Fibroblast of lung (primary cell): ENCODE data around the gene LRP10. TPM values are rescaled to one million over a fixed set of nuclear protein-coding genes. Genes with fewer than 3 reads are reported as not detected.

Experiments used
- DNase-seq, 2 donors: peaks; one replicate each; pipeline versions ENCODE4 v3.0.0 to v3.0.0-alpha.2; 2010; ENCODE audit warnings: low read depth in 2 of 2
- H2AFZ ChIP-seq: 2 replicates; pipeline ENCODE4 v1.5.1; 2012; ENCODE audit warnings: low read length, control low read depth, inconsistent platforms
- H3K27ac ChIP-seq: 2 replicates; pipeline ENCODE4 v1.5.1; 2011; ENCODE audit warnings: low read length, control low read depth; ENCODE audit not compliant: insufficient read depth
- H3K27me3 ChIP-seq: 2 replicates; pipeline ENCODE4 v1.5.1; 2011; ENCODE audit warnings: mild to moderate bottlenecking, low read length; ENCODE audit not compliant: control insufficient read depth, insufficient read depth
- H3K36me3 ChIP-seq: 2 replicates; pipeline ENCODE4 v1.5.1; 2011; ENCODE audit warnings: low read length; ENCODE audit not compliant: control insufficient read depth, insufficient read depth
- H3K4me1 ChIP-seq: 2 replicates; pipeline ENCODE4 v1.5.1; 2011; ENCODE audit warnings: low read length; ENCODE audit not compliant: control insufficient read depth, insufficient read depth; ENCODE audit errors: extremely low read depth
- H3K4me2 ChIP-seq: 2 replicates; pipeline ENCODE4 v1.5.1; 2011; ENCODE audit warnings: low read length, control low read depth; ENCODE audit not compliant: insufficient read depth; ENCODE audit errors: extremely low read depth
- H3K4me3 ChIP-seq, 4 experiments: fragments of 200-600 bp in 1 of 4; sonication (generic) in 1 of 4; replicated peaks in 1 of 4; 2 replicates each; pipeline ENCODE4 v1.5.1; 2011 to 2016; ENCODE audit warnings: low read length in 4 of 4, low read depth in 3 of 4, mild to moderate bottlenecking in 3 of 4, control low read depth in 2 of 4, inconsistent platforms in 1 of 4, mixed read lengths in 1 of 4; ENCODE audit not compliant: insufficient read depth in 1 of 4; ENCODE audit errors: control extremely low read depth in 1 of 4
- H3K79me2 ChIP-seq: 2 replicates; pipeline ENCODE4 v1.5.1; 2012; ENCODE audit warnings: mild to moderate bottlenecking, low read length, inconsistent platforms; ENCODE audit not compliant: control insufficient read depth, insufficient read depth
- H3K9ac ChIP-seq: 2 replicates; pipeline ENCODE4 v1.5.1; 2011; ENCODE audit warnings: mild to moderate bottlenecking, low read length, control low read depth; ENCODE audit not compliant: insufficient read depth
- H3K9me3 ChIP-seq: 2 replicates; pipeline ENCODE4 v1.5.1; 2012; ENCODE audit warnings: low read depth, low read length; ENCODE audit not compliant: control insufficient read depth, insufficient read depth
- H4K20me1 ChIP-seq: 2 replicates; pipeline ENCODE4 v1.5.1; 2011; ENCODE audit warnings: low read length; ENCODE audit not compliant: control insufficient read depth, insufficient read depth; ENCODE audit errors: extremely low read depth
- EZH2 ChIP-seq: IDR thresholded peaks from 2 replicates; pipeline ENCODE4 v1.5.1; 2012; ENCODE audit warnings: low read length, control low read depth, mild to moderate bottlenecking; ENCODE audit errors: missing control alignments
- polyA plus RNA-seq, 2 donors: library from polyadenylated mRNA; depleted of rRNA in 1 of 2; stranded (reverse) in 1 of 2; unstranded in 1 of 2; fragments of >200 nt; gene quantifications; 2 replicates each; pipeline ENCODE4 v1.2.1, GENCODE V29; 2011 to 2012; ENCODE audit warnings: missing spikeins in 1 of 2
- total RNA-seq: library from RNA; depleted of rRNA; stranded (reverse); fragments of >200 nt; gene quantifications from 2 replicates; pipeline ENCODE4 v1.2.1, GENCODE V29; 2014
- TF ChIP-seq, protein P1 (sequence below), 2 donors: IDR thresholded peaks in 1 of 2; conservative IDR thresholded peaks in 1 of 2; 1 replicate in 1 of 2; 2 replicates in 1 of 2; pipeline ENCODE4 v1.5.1; 2011 to 2012; ENCODE audit warnings: low read length in 2 of 2, control low read depth in 1 of 2, inconsistent platforms in 1 of 2, low read depth in 1 of 2, mild to moderate bottlenecking in 1 of 2

Gene LRP10
- total and polyA plus RNA-seq, 2 donors (not counting 1 experiment from before 2014, with no cell fraction given), result 95.5 to 130 TPM

DNA sequence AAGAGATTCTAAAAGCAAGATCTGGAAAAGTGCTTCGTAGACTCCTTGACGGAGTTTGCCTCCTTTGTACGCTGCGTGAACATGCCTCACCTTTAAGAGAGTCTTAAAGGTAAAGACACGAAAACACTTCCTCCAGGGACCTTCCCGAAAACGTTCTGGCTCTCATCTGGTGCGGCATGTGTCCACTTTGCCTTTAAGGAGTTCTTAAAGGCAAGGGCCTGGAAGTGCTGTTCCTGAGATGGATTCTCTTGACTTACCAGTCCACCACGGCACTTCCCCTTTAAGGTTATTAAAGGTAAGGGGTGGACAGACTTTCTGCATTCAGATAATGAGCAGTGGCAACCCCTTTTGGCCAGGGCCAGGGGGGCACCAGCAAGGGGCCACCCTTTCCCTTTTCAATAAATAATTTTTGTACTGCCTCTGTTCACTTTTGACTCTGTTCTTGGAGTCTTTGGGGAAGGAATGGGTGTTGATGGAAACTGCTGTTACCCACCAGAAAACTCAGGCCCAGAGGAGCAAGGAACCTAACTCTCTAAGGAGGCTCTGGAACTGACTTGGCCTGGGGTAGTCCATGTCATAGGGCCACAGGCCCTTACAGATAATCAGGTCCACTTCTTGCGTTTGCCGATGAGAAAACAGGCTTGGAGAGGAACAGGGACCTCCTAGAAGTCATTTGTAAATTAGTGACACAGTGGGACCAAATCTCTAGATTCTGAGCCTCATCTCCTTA, 15.9 kb downstream of the LRP10 start:
- peak overlapping the region; percentile 13 for H2AFZ ChIP-seq
- no peaks in the 10 kb centered on the region for H3K36me3 ChIP-seq
- H3K4me2 ChIP-seq, result peak overlapping the region; percentile 38
- peak overlapping the region; percentile 1 for H3K27ac ChIP-seq
- peak; percentile 79 to 90 for DNase-seq
- no peak for TF ChIP-seq EZH2
- TF ChIP-seq, protein P1, sequence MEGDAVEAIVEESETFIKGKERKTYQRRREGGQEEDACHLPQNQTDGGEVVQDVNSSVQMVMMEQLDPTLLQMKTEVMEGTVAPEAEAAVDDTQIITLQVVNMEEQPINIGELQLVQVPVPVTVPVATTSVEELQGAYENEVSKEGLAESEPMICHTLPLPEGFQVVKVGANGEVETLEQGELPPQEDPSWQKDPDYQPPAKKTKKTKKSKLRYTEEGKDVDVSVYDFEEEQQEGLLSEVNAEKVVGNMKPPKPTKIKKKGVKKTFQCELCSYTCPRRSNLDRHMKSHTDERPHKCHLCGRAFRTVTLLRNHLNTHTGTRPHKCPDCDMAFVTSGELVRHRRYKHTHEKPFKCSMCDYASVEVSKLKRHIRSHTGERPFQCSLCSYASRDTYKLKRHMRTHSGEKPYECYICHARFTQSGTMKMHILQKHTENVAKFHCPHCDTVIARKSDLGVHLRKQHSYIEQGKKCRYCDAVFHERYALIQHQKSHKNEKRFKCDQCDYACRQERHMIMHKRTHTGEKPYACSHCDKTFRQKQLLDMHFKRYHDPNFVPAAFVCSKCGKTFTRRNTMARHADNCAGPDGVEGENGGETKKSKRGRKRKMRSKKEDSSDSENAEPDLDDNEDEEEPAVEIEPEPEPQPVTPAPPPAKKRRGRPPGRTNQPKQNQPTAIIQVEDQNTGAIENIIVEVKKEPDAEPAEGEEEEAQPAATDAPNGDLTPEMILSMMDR (conservative IDR thresholded peaks at IDR 0.05 in 1 of 2, IDR thresholded peaks at IDR 0.05 in 1 of 2; ENCODE audit: low read depth in 1 of 2, low read length in 2 of 2), result no peak
- H3K9ac ChIP-seq, result peak overlapping the region; percentile 51
- H4K20me1 ChIP-seq, result no peaks in the 10 kb centered on the region
- H3K4me1 ChIP-seq, result peaks cover 5% of the 10 kb centered on the region
- H3K4me3 ChIP-seq, result peak overlapping the region; percentile 15 to 79 (median 41)
- no peaks in the 10 kb centered on the region for H3K79me2 ChIP-seq
- H3K9me3 ChIP-seq, result no peaks in the 10 kb centered on the region
- H3K27me3 ChIP-seq, result no peaks in the 10 kb centered on the region

DNA sequence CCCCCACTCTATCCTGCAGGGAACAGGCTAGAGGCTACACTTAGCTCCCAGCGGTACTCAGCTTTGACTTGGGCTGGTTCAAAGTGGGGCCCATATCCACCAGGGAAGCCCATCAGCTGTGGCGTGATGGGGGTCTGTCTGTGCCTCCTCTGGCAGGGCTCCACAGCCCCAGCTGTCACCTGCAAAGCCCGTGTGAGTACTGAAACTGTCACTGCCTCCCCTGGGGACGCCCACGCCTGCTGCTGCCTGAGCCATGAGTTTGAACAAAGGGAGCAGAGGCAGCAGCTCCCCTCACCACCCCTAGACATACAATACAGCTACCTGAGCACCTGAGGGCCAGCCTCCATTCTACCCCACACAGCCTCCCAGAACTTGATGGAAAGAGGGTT, 16.4 kb downstream of the LRP10 start:
- peaks cover 2% of the 10 kb centered on the region for H3K4me1 ChIP-seq
- H3K9ac ChIP-seq, result no peak overlapping the region

DNA sequence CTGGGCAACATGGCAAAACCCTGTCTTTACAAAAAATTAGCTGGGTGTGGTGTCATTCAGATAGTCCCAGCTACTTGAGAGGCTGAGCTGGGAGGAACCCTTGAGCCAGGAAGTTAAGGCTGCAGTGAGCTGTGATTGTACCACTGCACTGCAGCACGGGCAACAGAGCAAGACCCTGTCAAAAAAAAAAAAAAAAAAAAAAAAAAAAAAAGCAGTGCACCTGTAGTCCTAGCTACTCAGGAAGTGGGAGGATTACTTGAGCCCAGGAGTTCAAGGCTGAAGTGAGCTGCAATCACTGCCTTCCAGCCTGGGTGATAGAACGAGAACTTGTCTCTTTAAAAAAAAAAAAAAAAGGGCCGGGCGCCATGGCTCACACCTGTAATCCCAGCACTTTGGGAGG, 17.1 kb downstream of the LRP10 start:
- TF ChIP-seq EZH2, result no peak
- TF ChIP-seq, protein P1 (conservative IDR thresholded peaks at IDR 0.05 in 1 of 2, IDR thresholded peaks at IDR 0.05 in 1 of 2; ENCODE audit: low read depth in 1 of 2, low read length in 2 of 2), result no peak
- Histone ChIP-seq H4K20me1 (no peaks in the 10 kb centered on the region), H2AFZ (no peak overlapping the region)

More for the DNA sequence above, 16.4 kb downstream of the LRP10 start:
- no peak for DNase-seq
- no peaks in the 10 kb centered on the region for H3K36me3 ChIP-seq
- H3K9me3 ChIP-seq, result no peaks in the 10 kb centered on the region
- no peak overlapping the region for H3K27ac ChIP-seq
- no peaks in the 10 kb centered on the region for H4K20me1 ChIP-seq
- peak overlapping the region; percentile 38 for H3K4me2 ChIP-seq
- peak overlapping the region; percentile 15 to 79 (median 41) for H3K4me3 ChIP-seq
- TF ChIP-seq, protein P1 (conservative IDR thresholded peaks at IDR 0.05 in 1 of 2, IDR thresholded peaks at IDR 0.05 in 1 of 2; ENCODE audit: low read depth in 1 of 2, low read length in 2 of 2), result no peak
- TF ChIP-seq EZH2, result no peak
- no peaks in the 10 kb centered on the region for H3K79me2 ChIP-seq
- no peaks in the 10 kb centered on the region for H3K27me3 ChIP-seq
- H2AFZ ChIP-seq, result no peak overlapping the region

More for the DNA sequence above, 17.1 kb downstream of the LRP10 start:
- H3K36me3 ChIP-seq, result no peaks in the 10 kb centered on the region
- no peaks in the 10 kb centered on the region for H3K27me3 ChIP-seq
- no peak overlapping the region for H3K4me2 ChIP-seq
- no peak for DNase-seq
- no peak overlapping the region for H3K27ac ChIP-seq
- no peak overlapping the region for H3K9ac ChIP-seq
- no peak overlapping the region for H3K4me3 ChIP-seq
- H3K4me1 ChIP-seq, result peaks cover 2% of the 10 kb centered on the region
- no peaks in the 10 kb centered on the region for H3K79me2 ChIP-seq
- H3K9me3 ChIP-seq, result no peaks in the 10 kb centered on the region
